Measurements from ENCODE around the gene BNIP5. TPM values are rescaled to one million over a fixed set of nuclear protein-coding genes. Genes with fewer than 3 reads are reported as not detected.

BNIP5 gene
- total RNA-seq, 1 experiment from 2014 or later = not detected

GRCh38 chr6:36266913-36267644 lies 69.6 kb downstream of the BNIP5 start (continued):
- no peak for TF ChIP-seq PRDM15 (CRISPR knock-in tag; IDR thresholded peaks at IDR 0.05)
- no peak for TF ChIP-seq MLX (CRISPR knock-in tag; IDR thresholded peaks at IDR 0.05)
- TF ChIP-seq CREM (CRISPR knock-in tag; IDR thresholded peaks at IDR 0.05) = no peak
- TF ChIP-seq NFYB (CRISPR knock-in tag; conservative IDR thresholded peaks at IDR 0.05; ENCODE audit: low read depth) = no peak
- no peak for TF ChIP-seq TEAD1 (CRISPR knock-in tag; IDR thresholded peaks at IDR 0.05)
- no peak for TF ChIP-seq ERG (CRISPR knock-in tag; IDR thresholded peaks at IDR 0.05)
- TF ChIP-seq CREB1 (CRISPR knock-in tag; IDR thresholded peaks at IDR 0.05) = no peak
- TF ChIP-seq ZNF532 (CRISPR knock-in tag; IDR thresholded peaks at IDR 0.05; ENCODE audit: borderline replicate concordance) = no peak
- no peak for TF ChIP-seq ELF4 (CRISPR knock-in tag; IDR thresholded peaks at IDR 0.05; ENCODE audit: low read depth)

Other genes starting within 250 kb of the BNIP5 start
- 13.6 to 17.8 TPM (median 17.0 TPM) in 3 replicates for gene MAPK13, start 206.4 kb downstream of the BNIP5 start, total RNA-seq (2021)
- 30.4 to 32.2 TPM (median 31.3 TPM) in 3 replicates for gene BRPF3, start 140.1 kb downstream of the BNIP5 start, total RNA-seq (2021)
- gene PNPLA1, start 66.8 kb downstream of the BNIP5 start, total RNA-seq (2021) = not detected in 3 replicates
- gene ETV7, start 50.8 kb upstream of the BNIP5 start, total RNA-seq (2021) = 0.68 to 1.4 TPM (median 1.2 TPM) in 3 replicates
- 0.15 TPM in 1 of 3 replicates, not detected in the others for gene PXT1, start 106.0 kb upstream of the BNIP5 start, total RNA-seq (2021)
- 25.1 to 27.5 TPM (median 26.7 TPM) in 3 replicates for gene KCTD20, start 106.1 kb upstream of the BNIP5 start, total RNA-seq (2021)
- gene STK38, start 210.6 kb upstream of the BNIP5 start, total RNA-seq (2021) = 13.3 to 15.4 TPM (median 14.7 TPM) in 3 replicates